Fibroblast of the aortic adventitia (primary cell): ENCODE data around the gene CEP170B. TPM values are rescaled to one million over a fixed set of nuclear protein-coding genes. Genes with fewer than 3 reads are reported as not detected.

ENCODE experiments used
- DNase-seq: peaks from one replicate; pipeline ENCODE4 v3.0.0-alpha.2; 2010; ENCODE audit warnings: low read depth
- H3K4me3 ChIP-seq: 2 replicates; pipeline ENCODE4 v1.5.1; 2011; ENCODE audit warnings: low read depth, mild to moderate bottlenecking, control low read depth, low read length, moderate library complexity
- CTCF ChIP-seq: IDR thresholded peaks from 2 replicates; pipeline ENCODE4 v1.5.1; 2011; ENCODE audit warnings: mild to moderate bottlenecking, low read length, control low read depth, inconsistent platforms; ENCODE audit not compliant: insufficient read depth
- total RNA-seq: library from RNA; depleted of rRNA; stranded (reverse); fragments of >200 nt; gene quantifications from 2 replicates; pipeline ENCODE4 v1.2.3, GENCODE V29; 2012; ENCODE audit warnings: low replicate concordance

Gene CEP170B
- total RNA-seq, 1 donor, result 18.2 TPM

DNA sequence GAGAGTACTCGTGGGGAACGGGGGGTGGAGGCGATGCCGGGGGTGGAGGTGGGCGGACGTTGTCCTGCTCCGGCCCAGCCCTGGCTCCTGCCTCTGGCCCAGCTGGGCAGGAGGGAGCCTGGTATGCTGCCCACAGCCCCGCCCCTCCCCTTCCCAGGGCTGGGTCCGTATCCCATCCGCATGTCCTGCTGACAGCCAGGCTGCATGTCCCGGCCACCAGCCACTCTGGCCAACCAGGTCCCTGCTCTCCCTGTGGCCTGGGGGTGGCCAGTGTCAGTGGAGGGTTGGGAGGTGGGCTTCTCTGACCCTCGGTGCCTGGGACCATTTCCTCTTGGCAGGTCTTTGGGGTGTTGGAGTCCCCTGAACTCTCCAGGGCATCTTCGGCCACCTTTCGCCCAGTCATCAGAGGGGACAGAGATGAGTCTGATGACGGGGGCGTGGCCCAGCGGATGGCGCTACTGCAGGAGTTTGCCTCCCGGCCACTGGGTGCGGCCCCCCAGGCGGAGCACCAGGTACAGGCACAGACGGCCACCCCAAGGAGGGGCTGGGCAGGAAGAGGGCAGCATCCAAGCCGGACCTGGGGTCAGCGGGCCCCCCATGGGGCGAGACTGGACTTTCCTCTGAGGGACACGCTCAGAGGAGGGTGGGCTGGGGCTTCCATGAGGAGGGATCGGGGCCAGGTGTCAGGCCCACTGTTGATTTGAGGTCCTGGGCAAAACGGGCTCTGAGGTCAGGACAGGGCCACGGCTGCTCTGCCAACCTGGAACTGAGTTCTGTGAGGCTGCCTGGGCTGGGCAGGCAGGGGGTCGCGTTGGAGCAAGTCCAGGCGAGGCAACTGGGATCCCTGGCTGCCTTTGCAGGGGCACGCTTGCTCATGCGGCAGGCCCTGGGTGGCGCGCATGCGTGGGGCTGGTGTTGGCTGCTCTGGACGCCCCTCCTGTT lies 20.2 kb downstream of the CEP170B start:
- no peak overlapping the region for H3K4me3 ChIP-seq
- no peak for DNase-seq
- TF ChIP-seq CTCF, result no peak

GRCh38 chr14:104885973-104886689 lies 21.1 kb downstream of the CEP170B start:
- H3K4me3 ChIP-seq, result no peak overlapping the region
- no peak for DNase-seq
- TF ChIP-seq CTCF, result no peak

DNA sequence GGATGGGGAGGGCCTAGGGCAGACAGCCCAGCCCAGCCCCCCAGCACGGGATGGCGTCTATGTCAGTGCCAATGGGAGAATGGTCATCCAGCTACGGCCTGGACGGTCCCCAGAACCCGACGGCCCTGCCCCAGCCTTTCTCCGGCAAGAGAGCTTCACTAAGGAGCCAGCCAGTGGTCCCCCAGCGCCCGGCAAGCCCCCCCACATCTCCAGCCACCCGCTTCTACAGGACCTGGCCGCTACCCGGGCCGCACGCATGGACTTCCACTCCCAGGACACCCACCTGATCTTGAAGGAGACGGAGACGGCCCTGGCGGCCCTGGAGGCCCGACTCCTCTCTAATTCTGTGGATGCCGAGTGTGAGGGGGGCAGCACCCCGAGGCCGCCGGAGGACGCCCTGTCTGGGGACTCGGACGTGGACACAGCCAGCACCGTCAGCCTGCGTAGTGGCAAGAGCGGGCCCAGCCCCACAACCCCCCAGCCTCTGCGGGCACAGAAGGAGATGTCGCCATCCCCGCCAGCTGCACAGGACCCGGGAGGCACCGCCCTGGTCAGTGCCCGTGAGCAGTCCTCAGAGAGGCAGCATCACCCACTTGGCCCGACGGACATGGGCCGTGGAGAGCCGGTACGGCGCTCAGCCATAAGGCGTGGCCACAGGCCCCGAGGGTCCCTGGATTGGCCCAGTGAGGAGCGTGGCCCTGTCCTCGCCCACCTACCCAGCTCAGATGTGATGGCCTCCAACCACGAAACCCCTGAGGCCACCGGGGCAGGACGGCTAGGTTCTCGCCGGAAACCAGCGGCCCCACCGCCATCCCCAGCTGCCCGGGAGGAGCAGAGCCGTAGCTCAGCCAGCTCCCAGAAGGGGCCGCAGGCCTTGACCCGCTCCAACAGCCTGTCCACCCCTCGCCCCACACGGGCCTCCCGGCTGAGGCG lies 21.9 kb downstream of the CEP170B start:
- DNase-seq, result no peak
- H3K4me3 ChIP-seq, result no peak overlapping the region
- no peak for TF ChIP-seq CTCF

GRCh38 chr14:104887623-104888488 lies 22.8 kb downstream of the CEP170B start:
- DNase-seq, result no peak
- no peak overlapping the region for H3K4me3 ChIP-seq
- TF ChIP-seq CTCF, result no peak

- DNase-seq, result no peak
- H3K4me3 ChIP-seq, result no peak overlapping the region
- TF ChIP-seq CTCF, result no peak
These were observed 23.7 kb downstream of the CEP170B start for GRCh38 chr14:104888489-104889374.
